HG03175 (cell line): ENCODE results near the gene USP9X.
A peak's percentile ranks its signal among the peaks of the same experiment; 100 is the strongest.
"Not testable (repeated sequence)": the region's sequence is repeated elsewhere in the genome, so short reads cannot be mapped to it uniquely, and the experiment has no call there.

Experiments used
- ATAC-seq: cut with Tn5 transposase; IDR thresholded peaks from one replicate; pipeline ENCODE4 v1.9.1; 2021; ENCODE audit warnings: mild to moderate bottlenecking, moderate library complexity; ENCODE audit not compliant: unreplicated experiment

USP9X gene

GRCh38 chrX:41178201-41178600, 93.0 kb downstream of the USP9X start:
- ATAC-seq, result peak; percentile 52

GRCh38 chrX:41180194-41180908, 95.1 kb downstream of the USP9X start:
- ATAC-seq, result peak; percentile 61

DNA sequence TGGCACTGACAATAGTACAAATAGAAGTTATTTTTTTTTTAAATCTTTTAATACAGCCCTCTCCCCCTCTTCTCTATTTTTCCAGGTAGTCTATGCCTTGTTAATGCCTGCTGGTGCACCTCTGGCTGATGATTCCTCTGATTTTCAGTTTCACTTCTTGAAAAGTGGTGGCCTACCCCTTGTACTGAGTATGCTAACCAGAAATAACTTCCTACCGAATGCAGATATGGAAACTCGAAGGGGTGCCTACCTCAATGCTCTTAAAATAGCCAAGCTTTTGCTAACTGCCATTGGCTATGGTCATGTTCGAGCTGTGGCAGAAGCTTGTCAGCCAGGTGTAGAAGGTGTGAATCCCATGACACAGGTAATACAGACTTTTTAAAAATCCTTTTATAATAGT, 99.1 kb downstream of the USP9X start:
- peak; percentile 71 for ATAC-seq

- ATAC-seq, result not testable (repeated sequence)
Measured at GRCh38 chrX:41186946-41187345, 101.7 kb downstream of the USP9X start.

- no peak for ATAC-seq
Measured at GRCh38 chrX:41189156-41189555, 103.9 kb downstream of the USP9X start.

GRCh38 chrX:41192880-41193279, 107.6 kb downstream of the USP9X start:
- ATAC-seq, result no peak

GRCh38 chrX:41198410-41198809, 113.2 kb downstream of the USP9X start:
- ATAC-seq, result no peak

- ATAC-seq, result no peak
Measured at GRCh38 chrX:41200785-41201184, 115.5 kb downstream of the USP9X start.

DNA sequence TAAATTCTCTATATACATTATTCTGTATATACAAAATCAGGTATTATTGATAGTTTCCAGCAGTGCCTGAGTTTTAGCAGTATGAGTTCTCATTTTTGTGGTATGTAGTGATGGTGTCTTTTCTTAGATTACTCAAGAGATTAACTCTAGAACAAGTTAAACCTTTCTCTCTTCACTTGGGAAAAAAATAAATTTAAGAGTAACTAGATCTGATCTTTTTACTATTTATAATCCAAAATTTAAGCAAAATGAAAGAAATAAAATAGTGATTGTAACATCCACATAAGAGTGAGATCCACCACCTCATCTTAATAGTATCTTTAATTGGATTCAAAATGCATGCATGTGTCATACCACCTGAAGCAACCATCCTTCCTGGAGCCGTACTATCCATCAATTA, 124.6 kb downstream of the USP9X start:
- no peak for ATAC-seq

GRCh38 chrX:41224605-41225004, 139.4 kb downstream of the USP9X start:
- ATAC-seq, result no peak

DNA sequence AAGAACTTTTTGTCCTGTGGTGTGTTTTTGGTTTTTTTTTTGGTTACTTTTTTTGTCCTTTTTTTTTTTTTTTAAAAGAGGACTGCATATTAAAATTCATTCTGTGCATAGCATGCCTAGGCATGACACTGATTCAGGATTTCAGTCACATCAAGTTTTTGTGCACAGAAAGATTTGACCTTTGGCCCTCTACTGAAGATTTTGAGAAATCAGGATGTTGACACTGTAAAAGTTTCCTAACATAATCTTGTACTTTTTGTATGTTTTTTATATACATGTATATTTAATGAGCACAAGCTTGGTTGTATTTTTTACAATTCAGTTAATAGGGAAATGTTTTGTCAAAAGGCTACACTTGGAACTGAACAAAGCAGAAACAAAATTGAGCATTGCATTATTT, 148.7 kb downstream of the USP9X start:
- ATAC-seq, result no peak

DNA sequence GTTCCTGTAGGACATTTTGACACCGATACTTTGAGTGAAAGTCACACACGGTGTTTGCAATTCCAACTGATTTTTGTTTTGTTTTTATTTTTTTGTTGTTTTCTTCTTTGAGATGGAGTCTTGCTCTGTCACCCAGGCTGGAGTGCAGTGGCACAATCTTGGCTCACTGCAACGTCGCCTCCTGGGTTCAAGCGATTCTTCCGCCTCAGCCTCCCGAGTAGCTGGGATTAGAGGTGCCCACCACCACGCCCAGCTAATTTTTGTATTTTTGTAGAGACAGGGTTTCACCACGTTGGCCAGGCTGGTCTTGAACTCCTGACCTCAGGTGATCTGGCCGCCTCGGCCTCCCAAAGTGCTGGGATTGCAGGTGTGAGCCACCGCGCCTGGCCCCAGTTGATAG, 149.2 kb downstream of the USP9X start:
- ATAC-seq, result not testable (repeated sequence)

GRCh38 chrX:41234962-41235361, 149.7 kb downstream of the USP9X start:
- no peak for ATAC-seq

DNA sequence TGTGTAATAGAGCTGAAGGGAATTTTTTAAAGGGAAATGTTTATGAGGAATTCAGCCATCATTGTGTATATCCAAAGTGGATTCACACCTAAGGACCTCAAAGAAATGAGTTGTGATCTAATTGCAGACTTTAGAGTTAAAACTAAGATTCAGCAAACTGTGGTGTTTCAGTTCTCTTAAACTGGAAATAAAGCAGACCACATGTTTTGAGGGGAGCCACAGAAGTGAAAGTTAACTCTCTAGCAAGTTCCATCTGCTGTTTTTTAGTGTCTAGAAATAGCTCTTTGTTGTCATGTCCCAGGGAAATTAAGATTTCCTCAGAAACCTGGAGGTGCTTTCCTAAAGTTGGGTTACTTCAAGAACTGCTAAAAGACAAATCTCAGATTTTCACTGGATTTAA, 151.4 kb downstream of the USP9X start:
- peak; percentile 69 for ATAC-seq

DNA sequence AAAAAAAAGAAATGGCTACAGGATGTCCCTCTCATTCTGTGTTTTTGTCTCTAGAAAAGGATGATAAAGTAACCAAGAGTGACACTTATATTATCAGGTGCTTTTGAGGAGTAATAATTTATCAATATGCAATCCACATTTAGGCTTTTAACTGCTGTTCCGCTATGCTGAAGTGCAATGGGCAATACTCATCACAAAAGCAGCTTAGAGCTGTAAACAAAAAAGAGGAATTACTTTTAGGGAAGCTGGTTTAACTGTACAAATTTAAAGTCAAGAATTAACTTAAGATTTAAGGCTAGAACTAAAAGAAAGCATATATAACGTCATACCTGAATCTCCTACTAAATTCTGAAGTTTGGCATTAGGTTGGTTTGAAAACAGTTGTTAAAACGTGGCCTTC, 155.3 kb downstream of the USP9X start:
- no peak for ATAC-seq

- no peak for ATAC-seq
Measured at GRCh38 chrX:41241962-41242361, 156.7 kb downstream of the USP9X start.

DNA sequence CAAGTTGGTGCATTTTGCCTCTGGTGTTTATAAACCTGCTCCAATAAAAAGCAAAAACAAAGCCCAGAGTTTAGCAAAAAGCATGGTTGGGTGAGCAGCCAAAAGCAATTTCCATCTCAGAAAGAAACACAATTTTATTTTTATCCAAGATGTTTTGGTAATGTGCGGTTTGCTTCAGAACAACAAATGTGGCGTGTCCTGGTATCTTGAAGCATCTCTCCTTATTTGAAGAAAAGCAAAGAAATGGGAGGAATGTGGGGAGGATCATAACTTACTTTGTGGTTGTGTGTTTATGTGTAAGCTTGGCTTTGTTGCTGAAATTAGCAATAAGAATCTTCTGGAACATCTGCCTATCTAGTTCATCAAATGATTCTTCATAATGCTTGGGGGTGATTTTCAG, 160.4 kb downstream of the USP9X start:
- no peak for ATAC-seq

DNA sequence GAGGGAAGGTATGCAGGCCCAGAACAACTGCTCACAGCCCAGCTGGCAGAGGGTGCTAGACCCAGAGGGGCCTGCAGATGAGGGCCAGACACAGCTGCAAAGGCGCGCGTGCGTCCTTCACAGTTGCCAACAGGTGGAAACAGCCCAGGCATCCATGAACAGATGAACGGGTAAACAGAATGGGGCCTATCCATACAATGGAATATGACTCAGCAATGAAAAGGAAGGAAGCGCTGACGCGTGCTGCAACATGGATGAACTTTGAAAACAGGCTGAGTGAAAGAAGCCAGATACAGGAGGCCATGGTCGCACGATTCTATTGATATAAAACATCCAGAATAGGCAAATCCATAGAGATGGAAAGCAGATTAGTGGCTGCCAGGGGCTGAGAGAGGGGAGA, 165.6 kb downstream of the USP9X start:
- ATAC-seq, result no peak

DNA sequence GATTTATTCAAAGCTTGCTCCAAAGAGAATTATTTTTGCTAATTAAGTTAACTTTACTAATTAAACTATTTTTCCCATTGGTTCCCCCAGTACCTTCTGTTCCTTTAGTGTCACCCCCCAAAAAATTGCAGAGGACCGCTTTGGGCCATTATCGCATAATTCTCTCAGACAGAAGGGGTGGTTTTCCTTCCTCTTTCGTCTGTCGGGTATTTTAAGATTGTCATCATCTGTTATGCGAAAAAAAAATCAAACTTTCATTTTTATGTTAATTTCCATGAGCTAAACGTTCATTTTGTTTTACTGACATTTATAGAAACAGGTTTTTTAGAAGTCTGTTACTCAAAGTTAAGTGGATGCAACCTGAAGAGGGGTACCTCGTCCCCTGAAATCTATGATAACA, 172.6 kb downstream of the USP9X start:
- ATAC-seq, result no peak

DNA sequence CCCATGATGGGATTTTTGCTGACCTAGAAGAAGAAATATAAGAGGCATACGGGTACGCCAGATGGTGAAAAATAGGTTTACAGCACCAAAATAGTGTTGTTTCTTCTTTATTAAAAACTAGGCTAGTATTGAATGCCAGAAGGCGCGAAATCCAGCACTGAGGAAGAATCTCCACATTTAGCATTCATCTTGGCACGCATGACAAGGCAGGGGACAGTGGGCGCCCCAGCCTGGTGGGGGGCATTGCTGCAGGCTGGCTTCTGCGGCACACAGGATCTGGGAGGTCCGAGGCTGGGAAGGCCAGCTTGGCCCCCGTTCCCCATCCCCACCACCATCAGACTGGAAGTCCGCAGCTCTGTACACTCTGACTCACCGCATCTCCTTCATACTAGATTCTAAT, 173.0 kb downstream of the USP9X start:
- ATAC-seq, result no peak

- ATAC-seq, result no peak
Measured at GRCh38 chrX:41258871-41259270, 173.6 kb downstream of the USP9X start.

DNA sequence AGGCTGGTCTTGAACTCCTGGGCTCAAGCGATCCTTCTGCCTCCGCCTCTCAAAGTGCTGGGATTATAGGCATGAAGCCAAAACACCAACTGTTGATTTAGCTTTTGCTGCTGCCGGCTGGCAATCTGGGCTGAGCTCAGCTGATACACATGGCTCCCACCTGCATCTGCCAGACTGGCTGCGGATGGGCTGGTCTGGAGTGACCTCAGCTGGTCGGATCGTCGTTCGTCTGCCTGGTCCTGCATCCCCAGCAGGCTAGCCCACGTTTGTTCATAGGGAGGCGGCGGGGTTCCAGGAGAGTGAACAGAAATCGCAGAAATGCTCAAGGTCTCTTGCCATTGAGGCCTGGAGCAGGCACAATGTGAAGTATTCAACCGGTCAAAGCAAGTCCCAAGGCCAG, 174.3 kb downstream of the USP9X start:
- ATAC-seq, result no peak

DNA sequence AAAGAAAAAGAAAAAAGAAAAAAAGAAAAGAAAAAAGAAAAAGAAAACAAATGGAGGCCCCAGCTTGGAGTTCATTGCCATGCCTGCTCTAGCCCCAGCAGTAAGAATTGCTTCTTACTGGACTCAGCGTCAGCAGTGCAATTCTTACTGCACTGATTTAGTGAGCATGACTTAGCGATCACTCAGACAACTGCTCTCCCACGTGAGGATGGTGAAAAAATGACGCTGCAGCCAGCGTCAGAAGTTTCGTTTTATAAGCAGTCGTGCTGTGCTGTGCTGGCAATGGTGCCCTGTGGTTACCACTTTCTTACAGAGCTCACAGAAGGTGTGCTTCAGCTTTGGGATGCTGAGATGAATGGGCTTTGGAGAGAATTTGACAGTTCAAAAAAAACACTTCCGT, 180.4 kb downstream of the USP9X start:
- ATAC-seq, result peak; percentile 42
